CMK (cell line): Measurements from ENCODE around the gene STK38.

Source experiments
- DNase-seq: peaks from one replicate; pipeline ENCODE4 v3.0.0-alpha.2; 2010; ENCODE audit warnings: low read depth

STK38 gene

GRCh38 chr6:36523451-36523850 lies 23.8 kb downstream of the STK38 start:
- no peak for DNase-seq

GRCh38 chr6:36519352-36519751 lies 27.9 kb downstream of the STK38 start:
- no peak for DNase-seq

GRCh38 chr6:36517408-36517807 lies 29.9 kb downstream of the STK38 start:
- no peak for DNase-seq

GRCh38 chr6:36516988-36517387 lies 30.3 kb downstream of the STK38 start:
- DNase-seq, result no peak

GRCh38 chr6:36516559-36516958 lies 30.7 kb downstream of the STK38 start:
- DNase-seq, result no peak

GRCh38 chr6:36515844-36516243 lies 31.4 kb downstream of the STK38 start:
- no peak for DNase-seq

- no peak for DNase-seq
Measured at GRCh38 chr6:36514554-36515456, 32.5 kb downstream of the STK38 start.

GRCh38 chr6:36510365-36510764 lies 36.9 kb downstream of the STK38 start:
- no peak for DNase-seq

GRCh38 chr6:36508532-36508931 lies 38.7 kb downstream of the STK38 start:
- DNase-seq, result no peak

GRCh38 chr6:36506611-36507010 lies 40.7 kb downstream of the STK38 start:
- DNase-seq, result no peak

- no peak for DNase-seq
Measured at GRCh38 chr6:36505744-36506534, 41.3 kb downstream of the STK38 start.

GRCh38 chr6:36504982-36505381 lies 42.3 kb downstream of the STK38 start:
- no peak for DNase-seq

- no peak for DNase-seq
Measured at GRCh38 chr6:36504181-36504580, 43.1 kb downstream of the STK38 start.

GRCh38 chr6:36501686-36502085 lies 45.6 kb downstream of the STK38 start:
- DNase-seq, result no peak

- DNase-seq, result no peak
Measured at GRCh38 chr6:36499918-36500317, 47.4 kb downstream of the STK38 start.

- no peak for DNase-seq
Measured at GRCh38 chr6:36495086-36495485, 52.2 kb downstream of the STK38 start.

- no peak for DNase-seq
Measured at GRCh38 chr6:36493859-36494258, 53.4 kb downstream of the STK38 start.

- DNase-seq, result no peak
Measured at GRCh38 chr6:36493319-36493718, 54.0 kb downstream of the STK38 start.

GRCh38 chr6:36492621-36493020 lies 54.7 kb downstream of the STK38 start:
- DNase-seq, result no peak

GRCh38 chr6:36492092-36492491 lies 55.2 kb downstream of the STK38 start:
- DNase-seq, result no peak

GRCh38 chr6:36491378-36491965 lies 55.8 kb downstream of the STK38 start:
- DNase-seq, result no peak

GRCh38 chr6:36489426-36489825 lies 57.9 kb downstream of the STK38 start:
- no peak for DNase-seq

GRCh38 chr6:36488221-36488620 lies 59.1 kb downstream of the STK38 start:
- DNase-seq, result no peak
